HL-60 (cell line): ENCODE data around the gene LTB4R2.

Source experiments
- DNase-seq, 2 experiments: peaks; one replicate each; pipeline ENCODE4 v3.0.0-alpha.2; 2010 to 2020; ENCODE audit warnings: low read depth in 1 of 2, low spot score in 1 of 2
- H3K27ac ChIP-seq: fragments of 250-450 bp; sonication (Bioruptor Pico); replicated peaks from 2 replicates; pipeline ENCODE4 v1.5.1; 2020; ENCODE audit warnings: mild to moderate bottlenecking, moderate library complexity
- H3K27me3 ChIP-seq: fragments of 250-450 bp; sonication (Bioruptor Pico); 2 replicates; pipeline ENCODE4 v1.5.1; 2021; ENCODE audit warnings: mild to moderate bottlenecking, moderate library complexity; ENCODE audit not compliant: insufficient read depth, poor library complexity, severe bottlenecking
- H3K4me3 ChIP-seq: replicated peaks from 2 replicates; pipeline ENCODE4 v1.5.1; 2011; ENCODE audit warnings: mild to moderate bottlenecking, control low read depth, low read length; ENCODE audit not compliant: insufficient read depth
- GABPA ChIP-seq: IDR thresholded peaks from 2 replicates; pipeline ENCODE4 v1.6.1; 2012; ENCODE audit warnings: low read depth
- POLR2AphosphoS5 ChIP-seq: IDR thresholded peaks from 2 replicates; pipeline ENCODE4 v1.6.1; 2012; ENCODE audit warnings: low read depth
- SPI1 ChIP-seq: IDR thresholded peaks from 2 replicates; pipeline ENCODE4 v1.6.1; 2012; ENCODE audit warnings: low read depth, mild to moderate bottlenecking, borderline replicate concordance
- TF ChIP-seq, protein P1 (sequence below): IDR thresholded peaks from one replicate; pipeline ENCODE4 v1.5.1; 2011; ENCODE audit warnings: low read length, control low read depth, inconsistent platforms; ENCODE audit not compliant: insufficient read depth
- TF ChIP-seq, protein P2 (sequence below): IDR thresholded peaks from 2 replicates; pipeline ENCODE4 v1.6.1; 2012; ENCODE audit warnings: low read depth; ENCODE audit not compliant: insufficient replicate concordance

The LTB4R2 gene

GRCh38 chr14:24329736-24330135 lies 19.8 kb downstream of the LTB4R2 start:
- H3K27me3 ChIP-seq, result peaks cover 6% of the 10 kb centered on the region

DNA sequence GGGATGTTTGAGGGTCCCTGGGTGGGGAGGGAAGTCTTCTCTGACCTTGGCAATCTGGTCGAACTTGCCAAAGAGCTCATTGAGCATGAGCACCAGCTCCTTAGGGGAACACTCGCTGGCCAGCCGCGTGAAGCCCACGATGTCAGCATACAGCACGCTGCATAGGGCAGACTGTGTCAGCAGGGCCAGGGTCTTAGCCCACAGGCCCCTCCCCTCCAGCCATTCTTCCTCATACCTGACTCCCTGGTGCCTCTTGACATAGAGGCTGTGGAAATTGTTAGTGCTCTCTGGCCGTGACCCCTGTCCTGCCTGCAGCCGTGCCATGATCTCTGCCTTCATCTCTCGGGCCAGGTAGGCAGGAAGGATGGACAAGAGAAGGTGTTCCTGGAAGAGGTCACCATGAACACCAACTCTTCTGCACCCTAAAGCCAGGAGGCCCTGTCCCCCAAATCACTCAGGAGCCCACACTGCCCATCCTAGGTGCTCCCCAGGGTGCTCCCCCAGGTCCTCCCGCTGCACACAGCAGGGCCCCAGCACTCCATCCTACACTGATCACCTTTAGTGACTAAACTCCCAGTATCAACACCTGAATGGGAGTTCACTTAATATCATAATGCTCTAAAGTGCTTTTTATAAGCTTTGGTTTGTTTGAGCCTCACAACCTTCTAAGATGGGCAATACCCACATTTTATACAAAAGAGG lies 21.2 kb downstream of the LTB4R2 start:
- Histone ChIP-seq H3K27me3 (peaks cover 10% of the 10 kb centered on the region), H3K27ac (no peak overlapping the region), H3K4me3 (no peak overlapping the region)
- no peak for TF ChIP-seq GABPA
- TF ChIP-seq, protein P1, sequence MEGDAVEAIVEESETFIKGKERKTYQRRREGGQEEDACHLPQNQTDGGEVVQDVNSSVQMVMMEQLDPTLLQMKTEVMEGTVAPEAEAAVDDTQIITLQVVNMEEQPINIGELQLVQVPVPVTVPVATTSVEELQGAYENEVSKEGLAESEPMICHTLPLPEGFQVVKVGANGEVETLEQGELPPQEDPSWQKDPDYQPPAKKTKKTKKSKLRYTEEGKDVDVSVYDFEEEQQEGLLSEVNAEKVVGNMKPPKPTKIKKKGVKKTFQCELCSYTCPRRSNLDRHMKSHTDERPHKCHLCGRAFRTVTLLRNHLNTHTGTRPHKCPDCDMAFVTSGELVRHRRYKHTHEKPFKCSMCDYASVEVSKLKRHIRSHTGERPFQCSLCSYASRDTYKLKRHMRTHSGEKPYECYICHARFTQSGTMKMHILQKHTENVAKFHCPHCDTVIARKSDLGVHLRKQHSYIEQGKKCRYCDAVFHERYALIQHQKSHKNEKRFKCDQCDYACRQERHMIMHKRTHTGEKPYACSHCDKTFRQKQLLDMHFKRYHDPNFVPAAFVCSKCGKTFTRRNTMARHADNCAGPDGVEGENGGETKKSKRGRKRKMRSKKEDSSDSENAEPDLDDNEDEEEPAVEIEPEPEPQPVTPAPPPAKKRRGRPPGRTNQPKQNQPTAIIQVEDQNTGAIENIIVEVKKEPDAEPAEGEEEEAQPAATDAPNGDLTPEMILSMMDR, result no peak
- no peak for TF ChIP-seq SPI1
- no peak for DNase-seq

More at GRCh38 chr14:24329736-24330135, 19.8 kb downstream of the LTB4R2 start:
- peak; percentile 67; the same call in 1 of the 2 replicates for TF ChIP-seq POLR2AphosphoS5
- no peak for TF ChIP-seq GABPA
- no peak overlapping the region for H3K4me3 ChIP-seq
- peak; percentile 80 to 96 for DNase-seq
- peak overlapping the region; percentile 61 for H3K27ac ChIP-seq

DNA sequence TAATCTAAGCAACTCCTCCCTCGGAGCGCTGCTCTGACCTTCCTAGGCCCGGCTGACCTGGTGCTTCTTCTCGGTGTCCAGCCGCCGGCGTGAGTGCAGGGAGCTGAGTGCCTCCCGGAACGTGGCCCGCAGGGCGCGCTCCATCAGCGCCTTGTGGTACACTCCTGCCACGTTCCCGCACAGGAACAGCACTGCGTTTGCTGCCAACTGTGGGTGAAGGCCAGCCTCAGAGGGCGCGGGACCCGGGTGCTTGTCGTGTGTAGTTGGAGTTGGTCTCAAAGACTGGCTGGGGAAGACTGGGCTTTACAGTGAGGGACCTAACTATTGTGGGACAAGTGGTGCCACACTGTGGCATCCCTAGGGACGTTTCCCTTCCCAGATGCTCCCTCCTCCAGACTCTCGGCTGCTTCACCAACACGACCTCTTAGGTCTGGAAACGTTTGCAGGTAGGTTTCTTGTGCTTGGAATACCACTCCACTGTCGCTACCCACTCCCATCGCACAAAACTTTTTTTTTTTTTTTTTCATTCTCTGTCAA lies 21.9 kb downstream of the LTB4R2 start:
- DNase-seq, result peak in 1 of 2 experiments; percentile 56
- Histone ChIP-seq H3K4me3 (0 out of 2 replicates have a peak overlapping the region, but pooled peaks have one; percentile 10), H3K27ac (peak overlapping the region; percentile 31; the same call in 1 of the 2 replicates), H3K27me3 (peaks cover 10% of the 10 kb centered on the region)
- TF ChIP-seq SPI1, result no peak
- no peak for TF ChIP-seq GABPA
- TF ChIP-seq POLR2AphosphoS5, result no peak
- TF ChIP-seq, protein P2, sequence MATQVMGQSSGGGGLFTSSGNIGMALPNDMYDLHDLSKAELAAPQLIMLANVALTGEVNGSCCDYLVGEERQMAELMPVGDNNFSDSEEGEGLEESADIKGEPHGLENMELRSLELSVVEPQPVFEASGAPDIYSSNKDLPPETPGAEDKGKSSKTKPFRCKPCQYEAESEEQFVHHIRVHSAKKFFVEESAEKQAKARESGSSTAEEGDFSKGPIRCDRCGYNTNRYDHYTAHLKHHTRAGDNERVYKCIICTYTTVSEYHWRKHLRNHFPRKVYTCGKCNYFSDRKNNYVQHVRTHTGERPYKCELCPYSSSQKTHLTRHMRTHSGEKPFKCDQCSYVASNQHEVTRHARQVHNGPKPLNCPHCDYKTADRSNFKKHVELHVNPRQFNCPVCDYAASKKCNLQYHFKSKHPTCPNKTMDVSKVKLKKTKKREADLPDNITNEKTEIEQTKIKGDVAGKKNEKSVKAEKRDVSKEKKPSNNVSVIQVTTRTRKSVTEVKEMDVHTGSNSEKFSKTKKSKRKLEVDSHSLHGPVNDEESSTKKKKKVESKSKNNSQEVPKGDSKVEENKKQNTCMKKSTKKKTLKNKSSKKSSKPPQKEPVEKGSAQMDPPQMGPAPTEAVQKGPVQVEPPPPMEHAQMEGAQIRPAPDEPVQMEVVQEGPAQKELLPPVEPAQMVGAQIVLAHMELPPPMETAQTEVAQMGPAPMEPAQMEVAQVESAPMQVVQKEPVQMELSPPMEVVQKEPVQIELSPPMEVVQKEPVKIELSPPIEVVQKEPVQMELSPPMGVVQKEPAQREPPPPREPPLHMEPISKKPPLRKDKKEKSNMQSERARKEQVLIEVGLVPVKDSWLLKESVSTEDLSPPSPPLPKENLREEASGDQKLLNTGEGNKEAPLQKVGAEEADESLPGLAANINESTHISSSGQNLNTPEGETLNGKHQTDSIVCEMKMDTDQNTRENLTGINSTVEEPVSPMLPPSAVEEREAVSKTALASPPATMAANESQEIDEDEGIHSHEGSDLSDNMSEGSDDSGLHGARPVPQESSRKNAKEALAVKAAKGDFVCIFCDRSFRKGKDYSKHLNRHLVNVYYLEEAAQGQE, result no peak
- TF ChIP-seq, protein P1, result no peak

- H3K4me3 ChIP-seq, result no peak overlapping the region
- peak; percentile 68 to 94 for DNase-seq
Measured at GRCh38 chr14:24332268-24332993, 22.5 kb downstream of the LTB4R2 start.

More at GRCh38 chr14:24332268-24332993, 22.5 kb downstream of the LTB4R2 start:
- Histone ChIP-seq H3K27me3 (peaks cover 10% of the 10 kb centered on the region), H3K27ac (no peak overlapping the region)
- TF ChIP-seq, protein P1, result peak; percentile 88
- TF ChIP-seq POLR2AphosphoS5 (peak; percentile 50), GABPA (no peak)
